HEK293 (cell line): ENCODE measurements around the gene DNAJC4.

Experiments
- CTCF ChIA-PET: fragments of 350-600 bp; formaldehyde crosslinking; extraction: SDS; loops from one replicate; lab custom pipeline; 2021; ENCODE audit warnings: antibody characterized with exemption; lab: Yijun Ruan, JAX
- POLR2A ChIA-PET: fragments of 300-600 bp; formaldehyde crosslinking; extraction: SDS; loops from one replicate; lab custom pipeline; 2020; ENCODE audit warnings: antibody characterized with exemption, inconsistent platforms; lab: Yijun Ruan, JAX
- H3K27ac ChIP-seq: fragments of 200-500 bp; sonication (Bioruptor generic); 2 replicates; pipeline ENCODE4 v1.5.1; 2014; ENCODE audit warnings: low read depth, low read length, control low read depth, inconsistent platforms; ENCODE audit errors: extremely low read depth
- H3K36me3 ChIP-seq, 2 experiments: fragments of 200-500 bp in 1 of 2; sonication (Bioruptor generic) in 1 of 2; 1 replicate in 1 of 2; 2 replicates in 1 of 2; pipeline ENCODE4 v1.5.1; 2014 to 2017; ENCODE audit warnings: inconsistent platforms in 2 of 2, low read length in 2 of 2; ENCODE audit not compliant: control insufficient read depth in 2 of 2, insufficient read depth in 1 of 2
- H3K4me1 ChIP-seq: fragments of 200-500 bp; sonication (Bioruptor generic); 2 replicates; pipeline ENCODE4 v1.5.1; 2014; ENCODE audit warnings: mild to moderate bottlenecking, low read length, inconsistent platforms; ENCODE audit not compliant: control insufficient read depth, insufficient read depth
- H3K4me3 ChIP-seq: 2 replicates; pipeline ENCODE4 v1.5.1; 2011; ENCODE audit warnings: low read depth, mild to moderate bottlenecking, control low read depth, low read length, moderate library complexity
- H3K9me3 ChIP-seq: fragments of 200-500 bp; sonication (Bioruptor generic); 2 replicates; pipeline ENCODE4 v1.5.1; 2014; ENCODE audit warnings: low read depth, low read length, inconsistent platforms; ENCODE audit not compliant: control insufficient read depth, insufficient read depth
- ELK4 ChIP-seq: IDR thresholded peaks from 2 replicates; pipeline ENCODE4 v1.6.1; 2011; ENCODE audit warnings: mild to moderate bottlenecking, low read depth, low read length, borderline replicate concordance
- KLF1 ChIP-seq: fragments of 450-650 bp; formaldehyde crosslinking; IDR thresholded peaks from 2 replicates; pipeline ENCODE4 v1.5.1; 2016; ENCODE audit warnings: missing biosample characterization, missing genetic modification characterization
- ZBTB48 ChIP-seq: fragments of 450-650 bp; formaldehyde crosslinking; IDR thresholded peaks from 2 replicates; pipeline ENCODE4 v1.5.1; 2016; ENCODE audit warnings: missing biosample characterization, missing genetic modification characterization
- ZNF10 ChIP-seq: fragments of 450-650 bp; formaldehyde crosslinking; IDR thresholded peaks from 2 replicates; pipeline ENCODE4 v1.5.1; 2017; ENCODE audit warnings: missing biosample characterization, missing genetic modification characterization
- ZNF133 ChIP-seq: fragments of 450-650 bp; formaldehyde crosslinking; IDR thresholded peaks from 2 replicates; pipeline ENCODE4 v1.5.1; 2016; ENCODE audit warnings: missing biosample characterization, missing genetic modification characterization
- ZNF16 ChIP-seq: fragments of 450-650 bp; formaldehyde crosslinking; IDR thresholded peaks from 2 replicates; pipeline ENCODE4 v1.5.1; 2016; ENCODE audit warnings: low read depth, missing biosample characterization, missing genetic modification characterization
- ZNF311 ChIP-seq: fragments of 450-650 bp; formaldehyde crosslinking; IDR thresholded peaks from 2 replicates; pipeline ENCODE4 v1.5.1; 2017; ENCODE audit warnings: missing biosample characterization, missing genetic modification characterization, borderline replicate concordance
- ZNF335 ChIP-seq: fragments of 450-650 bp; formaldehyde crosslinking; conservative IDR thresholded peaks from 2 replicates; pipeline ENCODE4 v1.5.1; 2016; ENCODE audit warnings: missing biosample characterization, missing genetic modification characterization
- ZNF747 ChIP-seq: fragments of 450-650 bp; formaldehyde crosslinking; IDR thresholded peaks from 2 replicates; pipeline ENCODE4 v1.5.1; 2016; ENCODE audit warnings: missing biosample characterization, missing genetic modification characterization
- TF ChIP-seq, protein P1 (sequence below): fragments of 450-650 bp; formaldehyde crosslinking; IDR thresholded peaks from 2 replicates; pipeline ENCODE4 v1.5.1; 2017; ENCODE audit warnings: missing biosample characterization, mild to moderate bottlenecking, missing genetic modification characterization, moderate library complexity

The DNAJC4 gene

DNA sequence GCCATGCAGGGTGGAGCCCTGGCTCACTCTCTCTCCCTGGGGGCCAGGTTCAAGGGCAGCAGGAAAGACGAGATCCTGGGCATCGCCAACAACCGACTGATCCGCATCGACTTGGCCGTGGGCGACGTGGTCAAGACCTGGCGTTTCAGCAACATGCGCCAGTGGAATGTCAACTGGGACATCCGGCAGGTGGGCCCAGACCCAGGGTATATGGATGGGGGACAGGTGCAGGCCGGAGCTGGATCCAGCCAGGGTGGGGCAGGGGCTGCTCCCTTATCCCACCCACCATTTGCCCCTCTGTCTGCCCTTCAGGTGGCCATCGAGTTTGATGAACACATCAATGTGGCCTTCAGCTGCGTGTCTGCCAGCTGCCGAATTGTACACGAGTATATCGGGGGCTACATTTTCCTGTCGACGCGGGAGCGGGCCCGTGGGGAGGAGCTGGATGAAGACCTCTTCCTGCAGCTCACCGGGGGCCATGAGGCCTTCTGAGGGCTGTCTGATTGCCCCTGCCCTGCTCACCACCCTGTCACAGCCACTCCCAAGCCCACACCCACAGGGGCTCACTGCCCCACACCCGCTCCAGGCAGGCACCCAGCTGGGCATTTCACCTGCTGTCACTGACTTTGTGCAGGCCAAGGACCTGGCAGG lies 7.2 kb upstream of the DNAJC4 start:
- Histone ChIP-seq H3K4me1 (peaks cover 3% of the 10 kb centered on the region; the same call in 1 of the 2 replicates), H3K27ac (no peak overlapping the region), H3K36me3 (peaks cover 0 to 26% of the 10 kb centered on the region in 2 experiments; a peak in 1 of 3 replicates)
- peak; percentile 81 for TF ChIP-seq KLF1 (tag by site-specific recombination)
- TF ChIP-seq ZNF133 (tag by site-specific recombination) = no peak
- TF ChIP-seq, all 188 proteins: peak for 1
- H3K4me3 ChIP-seq = no peak overlapping the region
- no peaks in the 10 kb centered on the region for H3K9me3 ChIP-seq
- POLR2A ChIA-PET = interaction anchor here (0.5 to 2.1 kb wide), 6 partner anchors 9 to 39 kb away, joined by 3 to 7 read pairs (median 4); partner anchors contain the start of gene STIP1
- CTCF ChIA-PET = interaction anchor here (0.6 to 1.7 kb wide), 2 partner anchors 19 to 25 kb away, joined by 3 to 4 read pairs; no protein-coding TSS in a partner anchor

- peaks cover 0 to 26% of the 10 kb centered on the region in 2 experiments; a peak in 1 of 3 replicates for H3K36me3 ChIP-seq
- ChIA-PET POLR2A (interaction anchor here (1.0 to 2.1 kb wide), 4 partner anchors 10 to 39 kb away, joined by 3 to 7 read pairs (median 4); partner anchors contain the start of gene STIP1), CTCF (interaction anchor here (0.6 to 1.7 kb wide), 2 partner anchors 11 to 20 kb away, joined by 3 read pairs; no protein-coding TSS in a partner anchor)
- H3K4me1 ChIP-seq = peaks cover 3% of the 10 kb centered on the region; the same call in 1 of the 2 replicates
- peak; percentile 43; the same call in 1 of the 2 replicates for TF ChIP-seq ZNF10
- TF ChIP-seq, protein P1, sequence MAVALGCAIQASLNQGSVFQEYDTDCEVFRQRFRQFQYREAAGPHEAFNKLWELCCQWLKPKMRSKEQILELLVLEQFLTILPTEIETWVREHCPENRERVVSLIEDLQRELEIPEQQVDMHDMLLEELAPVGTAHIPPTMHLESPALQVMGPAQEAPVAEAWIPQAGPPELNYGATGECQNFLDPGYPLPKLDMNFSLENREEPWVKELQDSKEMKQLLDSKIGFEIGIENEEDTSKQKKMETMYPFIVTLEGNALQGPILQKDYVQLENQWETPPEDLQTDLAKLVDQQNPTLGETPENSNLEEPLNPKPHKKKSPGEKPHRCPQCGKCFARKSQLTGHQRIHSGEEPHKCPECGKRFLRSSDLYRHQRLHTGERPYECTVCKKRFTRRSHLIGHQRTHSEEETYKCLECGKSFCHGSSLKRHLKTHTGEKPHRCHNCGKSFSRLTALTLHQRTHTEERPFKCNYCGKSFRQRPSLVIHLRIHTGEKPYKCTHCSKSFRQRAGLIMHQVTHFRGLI (tag by site-specific recombination) = no peak
- H3K4me3 ChIP-seq = no peak overlapping the region
- no peaks in the 10 kb centered on the region for H3K9me3 ChIP-seq
- H3K27ac ChIP-seq = no peak overlapping the region
These were observed 6.0 kb upstream of the DNAJC4 start for GRCh38 chr11:64224151-64224890.

GRCh38 chr11:64224891-64225607 lies 5.3 kb upstream of the DNAJC4 start:
- POLR2A ChIA-PET = interaction anchor here (0.8 to 2.1 kb wide), 4 partner anchors 13 to 92 kb away, joined by 3 to 12 read pairs (median 6); partner anchors contain the start of genes PRDX5 and TRMT112
- peak overlapping the region; percentile 77 for H3K4me3 ChIP-seq
- peaks cover 0 to 26% of the 10 kb centered on the region in 2 experiments; a peak in 1 of 3 replicates for H3K36me3 ChIP-seq
- TF ChIP-seq ZNF311 (tag by site-specific recombination) = no peak
- no peak for TF ChIP-seq ZNF16 (tag by site-specific recombination)
- peak; percentile 35; the same call in 1 of the 2 replicates for TF ChIP-seq ZBTB48 (tag by site-specific recombination)
- no peak for TF ChIP-seq ELK4
- TF ChIP-seq ZNF747 = no peak
- TF ChIP-seq, protein P1 (tag by site-specific recombination) = no peak
- TF ChIP-seq ZNF335 (tag by site-specific recombination) = peak; percentile 64; the same call in 1 of the 2 replicates
- TF ChIP-seq, all 188 proteins: peak for 2
- Histone ChIP-seq H3K4me1 (peaks cover 3% of the 10 kb centered on the region; the same call in 1 of the 2 replicates), H3K27ac (peak overlapping the region; percentile 52; the same call in 1 of the 2 replicates), H3K9me3 (no peaks in the 10 kb centered on the region)
- CTCF ChIA-PET = interaction anchor here (0.5 to 1.9 kb wide), 2 partner anchors 20 to 37 kb away, joined by 4 to 10 read pairs; no protein-coding TSS in a partner anchor
